Peyer's patch (tissue), 4 donors: Measurements from ENCODE around the gene SRPK3.

Experiments used
- CTCF ChIP-seq, 6 experiments: fragments of 450-650 bp in 4 of 6; fragments of 200-600 bp in 2 of 6; sonication (generic) in 1 of 6; IDR thresholded peaks; one replicate each; pipeline ENCODE4 v1.5.1; 2017 to 2019; ENCODE audit warnings: antibody characterized with exemption in 6 of 6, mild to moderate bottlenecking in 3 of 6, moderate library complexity in 1 of 6
- POLR2A ChIP-seq, 2 donors: fragments of 450-650 bp; IDR thresholded peaks; one replicate each; pipeline ENCODE4 v1.5.1; 2017; ENCODE audit warnings: antibody characterized with exemption in 2 of 2, mild to moderate bottlenecking in 2 of 2, moderate library complexity in 2 of 2

GRCh38 chrX:153739754-153740486 is 40.9 kb upstream of the SRPK3 start:
- TF ChIP-seq POLR2A (IDR thresholded peaks at IDR 0.05) (no peak), CTCF (IDR thresholded peaks at IDR 0.05) (no peak)
